C4-2B (cell line): ENCODE measurements around the gene AK5.
"Not testable (repeated sequence)": the region's sequence is repeated elsewhere in the genome, so short reads cannot be mapped to it uniquely, and the experiment has no call there.

Experiments used
- H3K27ac ChIP-seq: fragments of 450-650 bp; 2 replicates; pipeline ENCODE4 v1.5.1; 2017
- CTCF ChIP-seq: fragments of 450-650 bp; conservative IDR thresholded peaks from 2 replicates; pipeline ENCODE4 v1.5.1; 2017; ENCODE audit warnings: mild to moderate bottlenecking
- ZFX ChIP-seq: fragments of 450-650 bp; IDR thresholded peaks from 2 replicates; pipeline ENCODE4 v1.6.1; 2017

The AK5 gene

GRCh38 chr1:77407738-77408375 lies 126.0 kb downstream of the AK5 start:
- no peak overlapping the region for H3K27ac ChIP-seq
- TF ChIP-seq ZFX (no peak), CTCF (no peak)

GRCh38 chr1:77408933-77409332 lies 127.1 kb downstream of the AK5 start:
- not testable (repeated sequence) for H3K27ac ChIP-seq

- peak overlapping the region; percentile 13; the same call in 1 of the 2 replicates for H3K27ac ChIP-seq
- TF ChIP-seq CTCF (peak; percentile 4), ZFX (no peak)
Observed at GRCh38 chr1:77412069-77412819, 130.4 kb downstream of the AK5 start.

GRCh38 chr1:77412820-77413530 lies 131.2 kb downstream of the AK5 start:
- H3K27ac ChIP-seq = peak overlapping the region; percentile 13; the same call in 1 of the 2 replicates
- TF ChIP-seq ZFX = no peak
- TF ChIP-seq CTCF = no peak

- H3K27ac ChIP-seq = no peak overlapping the region; the same call in 1 of the 2 replicates
Observed at GRCh38 chr1:77413541-77414335, 131.9 kb downstream of the AK5 start.

GRCh38 chr1:77415579-77415978 lies 133.8 kb downstream of the AK5 start:
- TF ChIP-seq CTCF (no peak), ZFX (no peak)
- H3K27ac ChIP-seq = no peak overlapping the region

More at GRCh38 chr1:77413541-77414335, 131.9 kb downstream of the AK5 start:
- no peak for TF ChIP-seq CTCF
- TF ChIP-seq ZFX = no peak

GRCh38 chr1:77416692-77417450 lies 135.1 kb downstream of the AK5 start:
- TF ChIP-seq CTCF = peak; percentile 61
- no peak for TF ChIP-seq ZFX
- no peak overlapping the region for H3K27ac ChIP-seq

GRCh38 chr1:77418055-77418454 lies 136.2 kb downstream of the AK5 start:
- not testable (repeated sequence) for H3K27ac ChIP-seq
